ENCODE measurements around the gene TRANK1.

GRCh38 chr3:36926292-36926897 is 18.5 kb downstream of the TRANK1 start:
- TF ChIP-seq CTCF (IDR thresholded peaks at IDR 0.05): no peak
- no peak for TF ChIP-seq NFYB (CRISPR knock-in tag; conservative IDR thresholded peaks at IDR 0.05; ENCODE audit: low read depth)
- no peak for TF ChIP-seq FOXK1 (CRISPR knock-in tag; IDR thresholded peaks at IDR 0.05)
- TF ChIP-seq NR3C1 (CRISPR knock-in tag; conservative IDR thresholded peaks at IDR 0.05; ENCODE audit: low read depth): no peak
- TF ChIP-seq GABPB1 (CRISPR knock-in tag; IDR thresholded peaks at IDR 0.05): no peak
- TF ChIP-seq AR (CRISPR knock-in tag; IDR thresholded peaks at IDR 0.05): no peak
- TF ChIP-seq TEAD4 (CRISPR knock-in tag; IDR thresholded peaks at IDR 0.05): no peak
- TF ChIP-seq NR1H2 (CRISPR knock-in tag; IDR thresholded peaks at IDR 0.05): no peak
- no peak for TF ChIP-seq ZNF121 (CRISPR knock-in tag; IDR thresholded peaks at IDR 0.05)
- no peak for TF ChIP-seq CDX4 (CRISPR knock-in tag; IDR thresholded peaks at IDR 0.05; ENCODE audit: borderline replicate concordance)
- no peak for TF ChIP-seq ATF2 (CRISPR knock-in tag; IDR thresholded peaks at IDR 0.05; ENCODE audit: borderline replicate concordance, low read depth)
- TF ChIP-seq FOXP4 (CRISPR knock-in tag; IDR thresholded peaks at IDR 0.05): no peak
- TF ChIP-seq IRF2 (CRISPR knock-in tag; IDR thresholded peaks at IDR 0.05; ENCODE audit: borderline replicate concordance, low read depth): no peak
- TF ChIP-seq NFE2L1 (CRISPR knock-in tag; IDR thresholded peaks at IDR 0.05): no peak

Data from WTC11 (cell line).